Large intestine (tissue), 3 donors: ENCODE data around the gene GMCL2. TPM values are rescaled to one million over a fixed set of nuclear protein-coding genes. Genes with fewer than 3 reads are reported as not detected.

Experiments
- DNase-seq, 2 donors: peaks; one replicate each; pipeline versions ENCODE4 v3.0.0 to v3.0.0-alpha.2; 2013
- H3K27ac ChIP-seq: one replicate; pipeline ENCODE4 v1.5.1; 2013; ENCODE audit warnings: low read length
- H3K27me3 ChIP-seq: 2 replicates; pipeline ENCODE4 v1.6.1; 2013; ENCODE audit warnings: low read length; ENCODE audit not compliant: control insufficient read depth, insufficient read depth
- H3K36me3 ChIP-seq: 2 replicates; pipeline ENCODE4 v1.6.1; 2013; ENCODE audit warnings: low read length; ENCODE audit not compliant: control insufficient read depth, insufficient read depth
- H3K4me1 ChIP-seq: one replicate; pipeline ENCODE4 v1.6.1; 2013; ENCODE audit warnings: low read length; ENCODE audit not compliant: control insufficient read depth, insufficient read depth
- H3K4me3 ChIP-seq: one replicate; pipeline ENCODE4 v1.5.1; 2013; ENCODE audit warnings: low read length
- H3K9me3 ChIP-seq: one replicate; pipeline ENCODE4 v1.6.1; 2013; ENCODE audit warnings: mild to moderate bottlenecking, low read depth, low read length, moderate library complexity; ENCODE audit not compliant: control insufficient read depth
- WGBS: methylation state at CpG from one replicate; pipeline ENCODE4 v1.1.5; 2013; ENCODE audit warnings: low lambda C conversion rate; ENCODE audit not compliant: insufficient coverage; 5-methylcytosine and 5-hydroxymethylcytosine counted together
- polyA plus RNA-seq: library from polyadenylated mRNA; unstranded; fragments of 120-200 nt; gene quantifications from one replicate; pipeline ENCODE4 v1.2.1, GENCODE V29; 2013

Gene GMCL2
- polyA plus RNA-seq, 1 donor = 0.01 TPM

GRCh38 chr5:178155065-178155464, 32.1 kb downstream of the GMCL2 start:
- Histone ChIP-seq H3K4me1 (peaks cover 6% of the 10 kb centered on the region), H3K4me3 (no peak overlapping the region), H3K36me3 (peaks cover 17% of the 10 kb centered on the region), H3K27me3 (no peaks in the 10 kb centered on the region), H3K9me3 (no peaks in the 10 kb centered on the region), H3K27ac (no peak overlapping the region)
- DNase-seq = no peak
- WGBS = 83% methylated on average over 2 of the region's 8 CpGs

GRCh38 chr5:178153530-178154340, 33.4 kb downstream of the GMCL2 start, which contains the start of gene NHP2:
Gene NHP2 (minus strand): TSS chr5:178153885. CDS start chr5:178153817, 68 bp downstream.
- Histone ChIP-seq H3K4me1 (peaks cover 6% of the 10 kb centered on the region), H3K36me3 (peaks cover 30% of the 10 kb centered on the region), H3K9me3 (no peaks in the 10 kb centered on the region), H3K27me3 (no peaks in the 10 kb centered on the region), H3K27ac (peak within 1 kb of the TSS; percentile 24), H3K4me3 (peak within 1 kb of the TSS; percentile 77)
- WGBS = no CpG with 5 or more reads among the region's 68 CpGs
- DNase-seq = peak; percentile 98

DNA sequence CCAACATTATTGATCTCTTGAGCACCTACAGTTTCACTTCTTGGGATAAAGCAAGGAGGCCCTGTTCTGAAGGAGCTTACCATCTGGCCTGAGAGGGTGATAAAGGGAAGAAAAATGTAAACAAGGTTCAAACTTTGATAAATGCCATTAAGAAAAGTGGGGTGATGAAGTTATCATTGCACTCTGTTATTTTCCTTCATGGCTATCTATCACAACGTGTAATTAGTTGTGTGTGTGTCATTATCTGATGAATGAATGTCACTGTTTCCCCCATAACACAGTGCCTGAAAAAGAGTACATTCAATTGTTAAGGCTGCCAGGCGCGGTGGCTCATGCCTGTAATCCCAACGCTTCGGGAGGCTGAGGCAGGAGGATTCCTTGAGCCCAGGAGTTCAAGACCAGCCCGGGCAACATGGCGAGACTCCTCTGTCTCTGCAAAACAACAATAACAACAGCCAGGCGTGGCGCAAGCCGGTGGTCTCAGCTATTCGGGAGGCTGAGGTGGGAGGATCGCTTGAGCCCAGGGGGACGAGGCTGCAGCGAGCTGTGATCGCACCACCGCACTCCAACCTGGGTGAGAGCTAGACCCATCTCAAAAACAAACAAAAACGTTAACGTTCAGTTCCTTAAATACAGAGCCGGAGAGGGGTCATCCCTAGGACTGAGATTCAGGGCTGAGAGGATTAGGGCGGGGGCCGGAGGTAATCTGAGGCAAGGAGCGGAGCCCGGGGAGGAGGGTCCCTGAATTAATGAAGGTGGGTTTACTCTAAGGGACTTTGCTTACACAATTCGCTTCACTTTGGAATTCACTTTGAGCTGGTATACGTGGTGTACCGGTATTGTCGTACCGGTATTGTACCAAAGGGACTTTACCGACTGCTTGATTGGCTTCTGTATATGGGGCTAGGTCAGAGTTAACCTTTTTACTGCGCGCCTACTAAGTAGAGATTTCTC, 34.4 kb downstream of the GMCL2 start:
- H3K4me3 ChIP-seq = peak overlapping the region; percentile 77
- peak overlapping the region; percentile 24 for H3K27ac ChIP-seq
- DNase-seq = no peak
- peaks cover 39% of the 10 kb centered on the region for H3K36me3 ChIP-seq
- no peaks in the 10 kb centered on the region for H3K9me3 ChIP-seq
- WGBS = no CpG with 5 or more reads among the region's 31 CpGs
- no peaks in the 10 kb centered on the region for H3K27me3 ChIP-seq
- H3K4me1 ChIP-seq = peaks cover 6% of the 10 kb centered on the region

- Histone ChIP-seq H3K4me1 (peaks cover 6% of the 10 kb centered on the region), H3K4me3 (no peak overlapping the region), H3K9me3 (no peaks in the 10 kb centered on the region), H3K27ac (no peak overlapping the region), H3K27me3 (no peaks in the 10 kb centered on the region), H3K36me3 (peaks cover 56% of the 10 kb centered on the region)
- 73% methylated on average over 3 of the region's 11 CpGs for WGBS
- DNase-seq = no peak
Measured at GRCh38 chr5:178150977-178151734, 36.0 kb downstream of the GMCL2 start.

DNA sequence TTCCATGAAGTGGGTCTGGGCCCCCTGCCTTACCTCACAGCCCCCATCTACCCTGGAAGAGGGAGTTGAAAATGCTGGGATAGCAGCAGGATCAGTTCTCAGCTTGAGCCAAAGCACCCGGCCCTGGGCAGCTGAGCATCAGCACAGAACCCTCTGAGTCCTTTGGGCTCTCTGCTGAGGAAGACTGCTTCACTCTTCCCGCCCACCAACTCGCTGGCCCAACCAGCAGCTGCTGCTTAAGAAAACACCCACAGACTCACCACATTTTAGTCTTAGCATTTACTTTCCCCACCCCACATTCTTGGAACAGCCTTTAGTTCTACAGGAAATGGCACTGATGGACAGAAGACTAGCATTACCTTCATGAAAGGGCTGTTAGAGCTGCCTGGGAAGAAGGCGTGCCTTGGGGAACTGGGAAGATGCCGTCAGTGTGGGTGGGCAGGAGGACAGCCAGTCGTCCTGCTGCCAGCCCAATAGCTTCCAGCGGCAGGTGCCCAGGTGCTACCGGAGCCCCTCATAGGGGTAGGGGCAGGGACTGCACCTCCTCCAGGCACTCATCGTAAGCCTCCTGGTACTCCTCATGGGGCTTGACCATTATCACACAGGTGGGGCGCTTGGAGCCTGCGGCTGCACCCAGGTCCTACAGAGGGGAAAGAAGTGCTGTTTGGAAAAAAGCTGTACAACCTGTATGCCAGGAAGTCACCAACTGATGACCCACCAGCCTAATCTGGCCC, 37.8 kb downstream of the GMCL2 start:
- H3K27ac ChIP-seq = no peak overlapping the region
- no peak for DNase-seq
- H3K4me3 ChIP-seq = no peak overlapping the region
- H3K4me1 ChIP-seq = peaks cover 6% of the 10 kb centered on the region
- H3K27me3 ChIP-seq = no peaks in the 10 kb centered on the region
- peaks cover 62% of the 10 kb centered on the region for H3K36me3 ChIP-seq
- H3K9me3 ChIP-seq = no peaks in the 10 kb centered on the region
- WGBS = 80% methylated on average over 1 of the region's 11 CpGs

GRCh38 chr5:178147406-178147805, 39.8 kb downstream of the GMCL2 start:
- no peaks in the 10 kb centered on the region for H3K27me3 ChIP-seq
- H3K36me3 ChIP-seq = peaks cover 81% of the 10 kb centered on the region
- H3K4me3 ChIP-seq = no peak overlapping the region
- no peak overlapping the region for H3K27ac ChIP-seq
- no peaks in the 10 kb centered on the region for H3K9me3 ChIP-seq
- no peaks in the 10 kb centered on the region for H3K4me1 ChIP-seq
- DNase-seq = no peak
- WGBS = no CpG with 5 or more reads among the region's 15 CpGs

GRCh38 chr5:178145965-178146820, 41.0 kb downstream of the GMCL2 start:
- no CpG with 5 or more reads among the region's 14 CpGs for WGBS
- peak; percentile 44 to 62 for DNase-seq
- Histone ChIP-seq H3K27me3 (no peaks in the 10 kb centered on the region), H3K4me1 (no peaks in the 10 kb centered on the region), H3K9me3 (no peaks in the 10 kb centered on the region), H3K27ac (no peak overlapping the region), H3K4me3 (no peak overlapping the region), H3K36me3 (peaks cover 77% of the 10 kb centered on the region)

DNA sequence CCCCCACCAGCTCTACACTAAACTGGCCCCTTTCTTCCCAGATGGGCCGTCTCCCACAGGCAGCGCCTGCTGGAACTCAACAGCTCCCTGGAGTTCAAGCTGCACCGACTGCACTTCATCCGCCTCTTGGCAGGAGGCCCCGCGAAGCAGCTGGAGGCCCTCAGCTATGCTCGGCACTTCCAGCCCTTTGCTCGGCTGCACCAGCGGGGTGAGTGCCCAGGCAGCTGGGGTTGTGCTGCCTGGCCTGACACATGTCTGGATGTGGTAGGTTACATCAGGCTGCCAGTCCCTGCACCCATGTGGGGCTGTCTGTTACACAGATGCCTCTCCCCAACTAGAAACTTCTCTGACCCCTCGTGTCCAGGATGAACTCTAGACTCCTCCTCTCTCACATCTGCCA, 43.3 kb downstream of the GMCL2 start:
- Histone ChIP-seq H3K27me3 (no peaks in the 10 kb centered on the region), H3K27ac (no peak overlapping the region), H3K36me3 (peaks cover 61% of the 10 kb centered on the region), H3K9me3 (no peaks in the 10 kb centered on the region), H3K4me3 (no peak overlapping the region), H3K4me1 (no peaks in the 10 kb centered on the region)
- WGBS = no CpG with 5 or more reads among the region's 10 CpGs
- peak in 1 of 2 donors; percentile 23 for DNase-seq

GRCh38 chr5:178143246-178143645, 43.9 kb downstream of the GMCL2 start:
- H3K9me3 ChIP-seq = no peaks in the 10 kb centered on the region
- H3K36me3 ChIP-seq = peaks cover 55% of the 10 kb centered on the region
- no peak overlapping the region for H3K4me3 ChIP-seq
- H3K27me3 ChIP-seq = no peaks in the 10 kb centered on the region
- no CpG with 5 or more reads among the region's 6 CpGs for WGBS
- H3K27ac ChIP-seq = no peak overlapping the region
- H3K4me1 ChIP-seq = no peaks in the 10 kb centered on the region
- DNase-seq = no peak
